Epithelial cell of proximal tubule (primary cell): Measurements from ENCODE around the gene CADM2. TPM values are rescaled to one million over a fixed set of nuclear protein-coding genes. Genes with fewer than 3 reads are reported as not detected.

Experiments used
- DNase-seq: peaks from one replicate; pipeline ENCODE4 v3.0.0-alpha.2; 2011; ENCODE audit warnings: low read depth
- H3K4me3 ChIP-seq: 2 replicates; pipeline ENCODE4 v1.5.1; 2011; ENCODE audit warnings: low read depth, mild to moderate bottlenecking, low read length
- CTCF ChIP-seq: conservative IDR thresholded peaks from 2 replicates; pipeline ENCODE4 v1.5.1; 2012; ENCODE audit warnings: low read depth, mild to moderate bottlenecking, low read length
- total RNA-seq: library from RNA; depleted of rRNA; stranded (reverse); fragments of >200 nt; gene quantifications from 2 replicates; pipeline ENCODE4 v1.2.3, GENCODE V29; 2015

The CADM2 gene
- total RNA-seq, 1 donor from 2014 or later: not detected

- no peak overlapping the region for H3K4me3 ChIP-seq
- DNase-seq: no peak
- TF ChIP-seq CTCF: no peak
Measured at GRCh38 chr3:85846940-85847339, 888.2 kb downstream of the CADM2 start.

GRCh38 chr3:85851071-85851470, 892.3 kb downstream of the CADM2 start:
- TF ChIP-seq CTCF: no peak
- H3K4me3 ChIP-seq: no peak overlapping the region
- DNase-seq: no peak

DNA sequence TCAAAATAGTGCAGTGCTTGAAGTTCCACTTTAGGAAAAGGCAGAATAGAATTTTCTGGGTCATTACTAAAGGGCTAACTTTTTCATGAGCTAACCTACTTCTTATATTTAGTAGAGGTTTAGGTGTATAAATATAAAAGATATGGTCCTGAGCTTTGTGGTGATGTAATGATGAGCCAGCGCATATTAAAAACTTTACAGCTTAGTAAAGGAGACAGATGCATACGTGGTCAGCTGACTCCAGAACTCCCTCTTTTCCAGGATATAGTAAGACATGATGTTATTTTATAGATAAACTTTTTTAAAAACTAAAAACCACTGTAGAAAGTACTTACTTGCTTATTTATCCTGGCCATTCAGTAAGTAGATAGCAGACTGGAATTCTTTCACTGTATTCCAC, 895.0 kb downstream of the CADM2 start:
- no peak for TF ChIP-seq CTCF
- no peak for DNase-seq
- H3K4me3 ChIP-seq: no peak overlapping the region

- DNase-seq: no peak
- H3K4me3 ChIP-seq: no peak overlapping the region
- TF ChIP-seq CTCF: no peak
Measured at GRCh38 chr3:85862893-85863455, 904.2 kb downstream of the CADM2 start.

- no peak for TF ChIP-seq CTCF
- H3K4me3 ChIP-seq: no peak overlapping the region
- no peak for DNase-seq
Measured at GRCh38 chr3:85864896-85865295, 906.1 kb downstream of the CADM2 start.

DNA sequence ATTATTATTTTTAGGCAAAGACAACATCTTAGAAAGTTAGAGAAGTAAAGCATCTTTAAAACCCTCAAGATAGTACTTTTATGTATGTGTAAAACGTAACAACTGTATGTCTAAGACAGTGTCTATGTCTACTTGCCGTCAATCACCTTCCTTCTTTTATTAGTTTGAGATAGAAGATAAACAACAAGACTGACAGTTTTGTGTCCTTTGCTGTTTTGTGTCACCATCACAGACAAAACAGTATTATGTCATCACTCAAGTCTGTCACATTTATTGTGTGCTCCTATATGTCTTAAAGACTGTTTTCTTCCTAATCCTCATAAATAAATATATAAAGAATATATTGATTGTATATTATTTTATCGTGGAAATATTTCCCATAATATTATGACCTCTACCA, 908.3 kb downstream of the CADM2 start:
- no peak for DNase-seq
- no peak for TF ChIP-seq CTCF
- H3K4me3 ChIP-seq: no peak overlapping the region

DNA sequence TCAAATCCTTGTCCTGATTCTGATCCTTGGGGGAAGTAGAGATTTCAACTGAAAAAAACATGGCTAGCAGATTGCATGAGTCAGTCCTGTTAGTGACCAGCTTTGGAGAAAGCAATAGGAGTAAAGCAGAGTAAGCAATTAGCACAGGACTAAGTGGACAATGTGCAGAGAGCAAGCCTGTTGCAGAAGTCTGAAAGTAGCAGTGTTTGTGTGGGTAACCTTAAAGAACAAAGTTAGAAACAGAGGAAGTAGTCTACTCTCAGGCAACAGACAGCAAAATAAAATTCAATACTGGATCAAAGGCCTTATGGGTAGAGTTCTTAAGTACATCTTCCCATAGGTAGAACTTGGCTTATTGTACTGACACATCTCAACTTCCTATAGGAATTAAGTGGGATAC, 916.8 kb downstream of the CADM2 start:
- TF ChIP-seq CTCF: no peak
- H3K4me3 ChIP-seq: no peak overlapping the region
- DNase-seq: no peak
